NCI-H128 (cell line): ENCODE data around the gene HDLBP.

Experiments used
- DNase-seq: peaks from one replicate; lab custom pipeline; 2025; ENCODE audit not compliant: unreplicated experiment; lab: John Stamatoyannopoulos, UW

HDLBP gene

GRCh38 chr2:241182531-241183133 lies 132.8 kb downstream of the HDLBP start:
- no peak for DNase-seq

- no peak for DNase-seq
Observed at GRCh38 chr2:241182126-241182525, 133.3 kb downstream of the HDLBP start.

GRCh38 chr2:241180495-241180894 lies 135.0 kb downstream of the HDLBP start:
- no peak for DNase-seq

- no peak for DNase-seq
Observed at GRCh38 chr2:241179899-241180298, 135.6 kb downstream of the HDLBP start.

- no peak for DNase-seq
Observed at GRCh38 chr2:241178961-241179360, 136.5 kb downstream of the HDLBP start.

GRCh38 chr2:241177526-241178334 lies 137.7 kb downstream of the HDLBP start:
- DNase-seq: no peak
